Cardiac muscle cell (in vitro differentiated cells and primary cell): ENCODE results near the gene SSBP2. TPM values are rescaled to one million over a fixed set of nuclear protein-coding genes. Genes with fewer than 3 reads are reported as not detected.
"Not testable (repeated sequence)": the region's sequence is repeated elsewhere in the genome, so short reads cannot be mapped to it uniquely, and the experiment has no call there.

ENCODE experiments used
- DNase-seq, 2 donors: peaks; one replicate each; pipeline versions ENCODE4 v3.0.0 to v3.0.0-alpha.2; 2010 to 2017; ENCODE audit warnings: low read depth in 1 of 2, low spot score in 1 of 2
- H3K27ac ChIP-seq: fragments of 200-600 bp; sonication (generic); 2 replicates; pipeline ENCODE4 v1.5.1; 2016
- H3K27me3 ChIP-seq: fragments of 200-600 bp; sonication (generic); 2 replicates; pipeline ENCODE4 v1.6.0; 2016; ENCODE audit warnings: control low read depth
- H3K36me3 ChIP-seq: fragments of 200-600 bp; sonication (generic); 2 replicates; pipeline ENCODE4 v1.5.1; 2016; ENCODE audit warnings: control low read depth
- H3K4me1 ChIP-seq: fragments of 200-600 bp; sonication (generic); 2 replicates; pipeline ENCODE4 v1.8.1; 2017; ENCODE audit warnings: low read depth, mild to moderate bottlenecking, mixed run types
- H3K4me3 ChIP-seq: fragments of 200-600 bp; sonication (generic); 2 replicates; pipeline ENCODE4 v1.5.1; 2016; ENCODE audit warnings: mild to moderate bottlenecking
- H3K9me3 ChIP-seq: fragments of 200-600 bp; sonication (generic); 2 replicates; pipeline ENCODE4 v1.5.1; 2017; ENCODE audit warnings: low read depth, mild to moderate bottlenecking, control low read depth
- CTCF ChIP-seq: IDR thresholded peaks from 2 replicates; pipeline ENCODE4 v1.5.1; 2012; ENCODE audit warnings: low read depth, mild to moderate bottlenecking, low read length
- polyA plus RNA-seq: library from polyadenylated mRNA; unstranded; fragments of >200 nt; fragmentation: Nextera tagmentation; extraction: Ambion mirVana; gene quantifications from 2 replicates; pipeline ENCODE4 v1.2.1, GENCODE V29; 2016
- total RNA-seq: library from RNA; depleted of rRNA; stranded (reverse); fragments of >200 nt; gene quantifications from 2 replicates; pipeline ENCODE4 v1.2.3, GENCODE V29; 2016

SSBP2 gene
- total and polyA plus RNA-seq, 2 experiments from 2014 or later = 117 to 174 TPM

- no peak for DNase-seq
- no peaks in the 10 kb centered on the region for H3K4me1 ChIP-seq
- no peaks in the 10 kb centered on the region for H3K36me3 ChIP-seq
- H3K9me3 ChIP-seq = no peaks in the 10 kb centered on the region
- no peak overlapping the region for H3K4me3 ChIP-seq
- no peaks in the 10 kb centered on the region for H3K27me3 ChIP-seq
- peak overlapping the region; percentile 14 for H3K27ac ChIP-seq
- no peak for TF ChIP-seq CTCF
These were observed 144.7 kb downstream of the SSBP2 start for GRCh38 chr5:81606150-81606549.

DNA sequence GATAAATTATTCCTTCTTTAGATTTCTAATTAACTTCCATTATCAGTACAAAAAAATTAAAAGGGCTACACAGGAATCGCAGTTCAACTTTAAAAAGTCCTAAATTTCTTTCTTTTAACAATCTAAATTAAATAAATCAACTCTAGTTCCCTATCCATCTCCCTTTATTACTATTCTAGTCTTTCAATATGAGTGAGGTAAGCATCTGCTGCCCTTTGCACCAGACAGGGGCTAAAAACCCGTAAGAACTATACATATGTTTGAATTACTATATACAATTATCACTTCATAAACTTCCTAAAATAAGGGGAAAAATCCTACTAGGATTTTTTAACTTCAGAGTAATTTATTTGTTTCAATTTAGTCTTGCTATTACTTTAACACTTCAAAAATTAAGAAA, 145.6 kb downstream of the SSBP2 start:
- no peaks in the 10 kb centered on the region for H3K9me3 ChIP-seq
- DNase-seq = no peak
- H3K4me1 ChIP-seq = no peaks in the 10 kb centered on the region
- TF ChIP-seq CTCF = no peak
- H3K4me3 ChIP-seq = no peak overlapping the region
- H3K27me3 ChIP-seq = no peaks in the 10 kb centered on the region
- H3K27ac ChIP-seq = no peak overlapping the region
- H3K36me3 ChIP-seq = no peaks in the 10 kb centered on the region

- H3K27ac ChIP-seq = no peak overlapping the region
- H3K4me1 ChIP-seq = no peaks in the 10 kb centered on the region
- no peaks in the 10 kb centered on the region for H3K9me3 ChIP-seq
- no peaks in the 10 kb centered on the region for H3K27me3 ChIP-seq
- no peak for DNase-seq
- no peak for TF ChIP-seq CTCF
- no peak overlapping the region for H3K4me3 ChIP-seq
- H3K36me3 ChIP-seq = no peaks in the 10 kb centered on the region
These were observed 146.7 kb downstream of the SSBP2 start for GRCh38 chr5:81604193-81604592.

DNA sequence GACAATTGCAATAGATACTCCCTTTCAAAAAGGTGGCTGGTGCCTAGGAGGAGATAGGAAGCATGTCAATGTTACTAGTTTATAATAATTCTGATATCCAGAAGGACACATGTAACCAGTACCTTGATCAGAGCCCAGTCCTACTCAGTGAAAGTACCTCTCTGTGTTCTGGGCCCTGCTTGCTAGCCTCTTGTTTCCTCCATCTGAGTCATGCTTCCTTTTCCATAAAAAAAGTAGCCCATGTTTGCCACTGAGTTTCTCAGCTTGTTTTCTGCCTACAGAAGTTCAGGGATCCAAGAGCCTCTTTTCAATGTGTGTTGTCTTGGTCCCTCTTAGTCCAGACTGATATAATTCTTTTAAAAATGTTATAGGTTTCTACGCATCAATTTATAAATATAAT, 149.0 kb downstream of the SSBP2 start:
- H3K4me3 ChIP-seq = no peak overlapping the region
- no peaks in the 10 kb centered on the region for H3K36me3 ChIP-seq
- H3K27me3 ChIP-seq = no peaks in the 10 kb centered on the region
- H3K9me3 ChIP-seq = no peaks in the 10 kb centered on the region
- peak in 1 of 2 donors; percentile 38 for DNase-seq
- H3K27ac ChIP-seq = peak overlapping the region; percentile 9
- TF ChIP-seq CTCF = no peak
- H3K4me1 ChIP-seq = no peaks in the 10 kb centered on the region

GRCh38 chr5:81592085-81592484, 158.8 kb downstream of the SSBP2 start:
- H3K27me3 ChIP-seq, DNase-seq, H3K4me3 ChIP-seq, H3K27ac ChIP-seq, H3K9me3 ChIP-seq, H3K36me3 ChIP-seq: not testable (repeated sequence)
- H3K4me1 ChIP-seq = peaks cover 20% of the 10 kb centered on the region

- Histone ChIP-seq H3K27me3 (no peaks in the 10 kb centered on the region), H3K27ac (peak overlapping the region; percentile 87), H3K4me1 (peaks cover 20% of the 10 kb centered on the region), H3K36me3 (no peaks in the 10 kb centered on the region), H3K4me3 (no peak overlapping the region), H3K9me3 (no peaks in the 10 kb centered on the region)
- peak; percentile 40 to 55 for DNase-seq
- TF ChIP-seq CTCF = no peak
These were observed 160.2 kb downstream of the SSBP2 start for GRCh38 chr5:81590498-81591384.
